ENCODE data around the gene RFTN1. TPM values are rescaled to one million over a fixed set of nuclear protein-coding genes. Genes with fewer than 3 reads are reported as not detected.

The RFTN1 gene
- total and polyA plus RNA-seq, 2 of the 8 experiments (the other 6 are each of a cell fraction or from before 2014, with no cell fraction given), result 4.6 to 6.7 TPM

GRCh38 chr3:16288664-16289063 is 224.8 kb downstream of the RFTN1 start (continued):
- TF ChIP-seq EP300 (IDR thresholded peaks at IDR 0.05; ENCODE audit: borderline replicate concordance in 1 of 2, low read depth in 2 of 2, low read length in 2 of 2) (no peak), CBX8 (IDR thresholded peaks at IDR 0.05; ENCODE audit: borderline replicate concordance, low read depth, low read length) (no peak), TAF1 (IDR thresholded peaks at IDR 0.05; ENCODE audit: low read depth, low read length) (no peak), SP4 (IDR thresholded peaks at IDR 0.05; ENCODE audit: low read length) (no peak), KDM5A (IDR thresholded peaks at IDR 0.05; ENCODE audit: low read length) (no peak)

Data from H1 (cell line).